Measurements from ENCODE around the gene GALNT17. TPM values are rescaled to one million over a fixed set of nuclear protein-coding genes. Genes with fewer than 3 reads are reported as not detected.

Gene GALNT17
- not detected for total RNA-seq (2021; ENCODE audit: unreplicated experiment)
- not detected for polyA plus RNA-seq (2012; ENCODE audit: insufficient read length)
- Bru-seq, nascent RNA: not detected
- percentile 0 among the genes with signal in this experiment for BruChase-seq, experiment 1, labeled RNA remaining after a 2-hour chase
- not detected for BruChase-seq, experiment 2, labeled RNA remaining after a 6-hour chase
- long read RNA-seq: 0 reads

DNA sequence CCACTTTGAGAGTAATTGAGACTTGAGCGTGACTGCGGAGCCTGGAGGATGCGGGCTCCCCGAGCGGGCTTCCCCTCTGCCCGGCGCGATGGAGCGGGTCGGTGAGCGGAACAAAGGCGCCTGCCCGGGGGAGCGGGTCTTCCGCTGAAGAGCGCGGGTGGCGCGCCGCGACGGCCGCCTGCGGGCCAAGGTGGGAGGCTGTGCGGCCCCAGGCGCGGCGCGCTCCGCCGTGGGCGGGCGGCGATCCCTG lies at the start of gene GALNT17:
Gene GALNT17 (plus strand): TSS at position 18 of the 250 bp plus-strand sequence.
- in situ Hi-C loops (cut with HindIII; ENCODE audit: low pct_unique_long_range_greater_than_20kb, low sequenced_read_pairs): no loop called here
- TF ChIP-seq TCF7L2 (IDR thresholded peaks at IDR 0.05; ENCODE audit: low read depth, low read length) (no peak), POLR2AphosphoS5 (IDR thresholded peaks at IDR 0.05; ENCODE audit: low read depth, low read length) (no peak), SIN3A (IDR thresholded peaks at IDR 0.05; ENCODE audit: borderline replicate concordance, insufficient read depth, low read depth, low read length) (no peak)
- TF ChIP-seq, protein P1, sequence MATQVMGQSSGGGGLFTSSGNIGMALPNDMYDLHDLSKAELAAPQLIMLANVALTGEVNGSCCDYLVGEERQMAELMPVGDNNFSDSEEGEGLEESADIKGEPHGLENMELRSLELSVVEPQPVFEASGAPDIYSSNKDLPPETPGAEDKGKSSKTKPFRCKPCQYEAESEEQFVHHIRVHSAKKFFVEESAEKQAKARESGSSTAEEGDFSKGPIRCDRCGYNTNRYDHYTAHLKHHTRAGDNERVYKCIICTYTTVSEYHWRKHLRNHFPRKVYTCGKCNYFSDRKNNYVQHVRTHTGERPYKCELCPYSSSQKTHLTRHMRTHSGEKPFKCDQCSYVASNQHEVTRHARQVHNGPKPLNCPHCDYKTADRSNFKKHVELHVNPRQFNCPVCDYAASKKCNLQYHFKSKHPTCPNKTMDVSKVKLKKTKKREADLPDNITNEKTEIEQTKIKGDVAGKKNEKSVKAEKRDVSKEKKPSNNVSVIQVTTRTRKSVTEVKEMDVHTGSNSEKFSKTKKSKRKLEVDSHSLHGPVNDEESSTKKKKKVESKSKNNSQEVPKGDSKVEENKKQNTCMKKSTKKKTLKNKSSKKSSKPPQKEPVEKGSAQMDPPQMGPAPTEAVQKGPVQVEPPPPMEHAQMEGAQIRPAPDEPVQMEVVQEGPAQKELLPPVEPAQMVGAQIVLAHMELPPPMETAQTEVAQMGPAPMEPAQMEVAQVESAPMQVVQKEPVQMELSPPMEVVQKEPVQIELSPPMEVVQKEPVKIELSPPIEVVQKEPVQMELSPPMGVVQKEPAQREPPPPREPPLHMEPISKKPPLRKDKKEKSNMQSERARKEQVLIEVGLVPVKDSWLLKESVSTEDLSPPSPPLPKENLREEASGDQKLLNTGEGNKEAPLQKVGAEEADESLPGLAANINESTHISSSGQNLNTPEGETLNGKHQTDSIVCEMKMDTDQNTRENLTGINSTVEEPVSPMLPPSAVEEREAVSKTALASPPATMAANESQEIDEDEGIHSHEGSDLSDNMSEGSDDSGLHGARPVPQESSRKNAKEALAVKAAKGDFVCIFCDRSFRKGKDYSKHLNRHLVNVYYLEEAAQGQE (IDR thresholded peaks at IDR 0.05; ENCODE audit: insufficient read depth in 1 of 2, low read depth in 2 of 2, low read length in 1 of 2): no peak
- TF ChIP-seq, protein P2, sequence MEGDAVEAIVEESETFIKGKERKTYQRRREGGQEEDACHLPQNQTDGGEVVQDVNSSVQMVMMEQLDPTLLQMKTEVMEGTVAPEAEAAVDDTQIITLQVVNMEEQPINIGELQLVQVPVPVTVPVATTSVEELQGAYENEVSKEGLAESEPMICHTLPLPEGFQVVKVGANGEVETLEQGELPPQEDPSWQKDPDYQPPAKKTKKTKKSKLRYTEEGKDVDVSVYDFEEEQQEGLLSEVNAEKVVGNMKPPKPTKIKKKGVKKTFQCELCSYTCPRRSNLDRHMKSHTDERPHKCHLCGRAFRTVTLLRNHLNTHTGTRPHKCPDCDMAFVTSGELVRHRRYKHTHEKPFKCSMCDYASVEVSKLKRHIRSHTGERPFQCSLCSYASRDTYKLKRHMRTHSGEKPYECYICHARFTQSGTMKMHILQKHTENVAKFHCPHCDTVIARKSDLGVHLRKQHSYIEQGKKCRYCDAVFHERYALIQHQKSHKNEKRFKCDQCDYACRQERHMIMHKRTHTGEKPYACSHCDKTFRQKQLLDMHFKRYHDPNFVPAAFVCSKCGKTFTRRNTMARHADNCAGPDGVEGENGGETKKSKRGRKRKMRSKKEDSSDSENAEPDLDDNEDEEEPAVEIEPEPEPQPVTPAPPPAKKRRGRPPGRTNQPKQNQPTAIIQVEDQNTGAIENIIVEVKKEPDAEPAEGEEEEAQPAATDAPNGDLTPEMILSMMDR (IDR thresholded peaks at IDR 0.05): no peak
- POLR2A ChIA-PET: no interaction called here

DNA sequence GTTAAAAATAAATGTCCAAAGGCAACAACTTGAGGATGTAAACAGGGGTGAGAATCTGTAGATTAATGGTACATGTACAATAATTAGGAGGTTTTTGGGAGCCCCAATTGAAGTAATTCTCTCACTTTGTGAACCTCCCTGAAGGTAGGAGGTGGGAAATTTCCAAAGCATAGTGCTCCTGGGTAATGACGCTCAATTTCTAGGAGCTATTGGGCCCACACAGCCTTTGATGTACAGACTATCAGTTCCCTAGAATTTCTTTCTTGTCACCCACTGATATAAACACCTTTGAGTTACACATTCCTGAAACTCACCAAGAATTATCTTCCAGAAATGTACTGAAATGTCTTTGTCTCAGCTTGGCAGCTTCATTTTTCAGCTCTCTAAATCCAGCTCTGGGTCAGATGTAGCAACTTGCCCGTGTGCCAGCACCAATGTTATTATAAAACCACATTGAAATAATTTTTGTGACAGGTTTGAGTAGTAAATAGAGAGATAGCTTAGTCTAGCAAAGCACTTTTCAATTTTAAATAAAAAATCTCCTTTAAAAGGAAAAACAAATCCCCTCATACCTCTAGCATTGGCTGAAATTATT lies 36.6 kb upstream of the GALNT17 start:
- DNase-seq (ENCODE audit: low read depth, low spot score): no peak
- BruUV-seq (replicated peaks): no TSS peak
- H3K27me3 ChIP-seq (ENCODE audit: control insufficient read depth, insufficient read depth, low read length): no peaks in the 10 kb centered on the region
- no peaks in the 10 kb centered on the region for H3K4me1 ChIP-seq (ENCODE audit: control insufficient read depth, insufficient read depth, low read length)
- in situ Hi-C loops (cut with HindIII; ENCODE audit: low pct_unique_long_range_greater_than_20kb, low sequenced_read_pairs): no loop called here
- H3K36me3 ChIP-seq (ENCODE audit: control insufficient read depth, insufficient read depth, low read length): no peaks in the 10 kb centered on the region
- ChIA-PET CTCF (no interaction called here), POLR2A (no interaction called here)
- no peaks in the 10 kb centered on the region for H3K9me3 ChIP-seq (ENCODE audit: control insufficient read depth, insufficient read depth, low read depth, low read length)
- ATAC-seq: no peak
- no peak overlapping the region for H3K27ac ChIP-seq (ENCODE audit: low read length)
- H3K4me3 ChIP-seq (ENCODE audit: low read depth in 2 of 2, low read length in 2 of 2): no peak overlapping the region
- no peak for TF ChIP-seq SIN3A (IDR thresholded peaks at IDR 0.05; ENCODE audit: borderline replicate concordance, insufficient read depth, low read depth, low read length)
- no peak for TF ChIP-seq TCF7L2 (IDR thresholded peaks at IDR 0.05; ENCODE audit: low read depth, low read length)
- intact Hi-C loops (cut with micrococcal nuclease; ENCODE audit: unreplicated experiment): no loop called here

More for the DNA sequence above, at the start of gene GALNT17:
- Histone ChIP-seq H3K9me3 (ENCODE audit: control insufficient read depth, insufficient read depth, low read depth, low read length) (no peaks in the 10 kb centered on the region), H3K36me3 (ENCODE audit: control insufficient read depth, insufficient read depth, low read length) (no peaks in the 10 kb centered on the region), H3K27ac (ENCODE audit: low read length) (no peak within 1 kb of the TSS), H3K4me3 (ENCODE audit: low read depth in 2 of 2, low read length in 2 of 2) (no peak within 1 kb of the TSS), H3K4me1 (ENCODE audit: control insufficient read depth, insufficient read depth, low read length) (no peaks in the 10 kb centered on the region), H3K27me3 (ENCODE audit: control insufficient read depth, insufficient read depth, low read length) (no peaks in the 10 kb centered on the region)
- no TSS peak for BruUV-seq (replicated peaks)
- intact Hi-C loops (cut with micrococcal nuclease; ENCODE audit: unreplicated experiment): no loop called here
- ATAC-seq (no peak), DNase-seq (ENCODE audit: low read depth, low spot score) (no peak)
- CTCF ChIA-PET: no interaction called here

DNA sequence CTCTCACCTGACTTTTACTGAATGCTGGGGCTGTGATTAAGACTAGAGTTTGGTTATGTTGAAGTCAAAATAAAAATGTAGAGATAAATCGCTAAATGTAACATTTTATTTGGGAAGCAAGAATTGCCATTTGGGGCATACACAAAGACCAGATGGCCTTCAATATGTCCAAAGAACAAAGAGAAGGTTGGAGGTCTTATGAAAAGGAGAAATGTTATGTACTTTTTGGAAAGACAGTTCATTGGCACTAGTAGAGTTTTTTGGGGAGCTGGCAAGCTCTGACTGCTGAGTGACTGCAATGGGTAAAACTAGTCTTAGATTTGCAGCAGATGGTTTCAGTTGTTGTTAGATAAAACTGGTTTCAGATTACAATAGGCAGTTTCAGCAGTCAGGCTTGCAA lies 35.6 kb upstream of the GALNT17 start:
- Histone ChIP-seq H3K27ac (ENCODE audit: low read length) (no peak overlapping the region), H3K4me3 (ENCODE audit: low read depth in 2 of 2, low read length in 2 of 2) (no peak overlapping the region), H3K27me3 (ENCODE audit: control insufficient read depth, insufficient read depth, low read length) (no peaks in the 10 kb centered on the region), H3K4me1 (ENCODE audit: control insufficient read depth, insufficient read depth, low read length) (no peaks in the 10 kb centered on the region), H3K36me3 (ENCODE audit: control insufficient read depth, insufficient read depth, low read length) (no peaks in the 10 kb centered on the region), H3K9me3 (ENCODE audit: control insufficient read depth, insufficient read depth, low read depth, low read length) (no peaks in the 10 kb centered on the region)
- intact Hi-C loops (cut with micrococcal nuclease; ENCODE audit: unreplicated experiment): no loop called here
- TF ChIP-seq, protein P1 (IDR thresholded peaks at IDR 0.05; ENCODE audit: insufficient read depth in 1 of 2, low read depth in 2 of 2, low read length in 1 of 2): no peak
- TF ChIP-seq, protein P2 (IDR thresholded peaks at IDR 0.05): no peak
- no peak for TF ChIP-seq POLR2AphosphoS5 (IDR thresholded peaks at IDR 0.05; ENCODE audit: low read depth, low read length)
- no peak for TF ChIP-seq SIN3A (IDR thresholded peaks at IDR 0.05; ENCODE audit: borderline replicate concordance, insufficient read depth, low read depth, low read length)
- no peak for TF ChIP-seq TCF7L2 (IDR thresholded peaks at IDR 0.05; ENCODE audit: low read depth, low read length)
- in situ Hi-C loops (cut with HindIII; ENCODE audit: low pct_unique_long_range_greater_than_20kb, low sequenced_read_pairs): no loop called here
- DNase-seq (ENCODE audit: low read depth, low spot score): no peak
- POLR2A ChIA-PET: no interaction called here
- no peak for ATAC-seq
- CTCF ChIA-PET: no interaction called here
- no TSS peak for BruUV-seq (replicated peaks)
